Measurements from ENCODE around the gene SLC26A9.

Gene SLC26A9

DNA sequence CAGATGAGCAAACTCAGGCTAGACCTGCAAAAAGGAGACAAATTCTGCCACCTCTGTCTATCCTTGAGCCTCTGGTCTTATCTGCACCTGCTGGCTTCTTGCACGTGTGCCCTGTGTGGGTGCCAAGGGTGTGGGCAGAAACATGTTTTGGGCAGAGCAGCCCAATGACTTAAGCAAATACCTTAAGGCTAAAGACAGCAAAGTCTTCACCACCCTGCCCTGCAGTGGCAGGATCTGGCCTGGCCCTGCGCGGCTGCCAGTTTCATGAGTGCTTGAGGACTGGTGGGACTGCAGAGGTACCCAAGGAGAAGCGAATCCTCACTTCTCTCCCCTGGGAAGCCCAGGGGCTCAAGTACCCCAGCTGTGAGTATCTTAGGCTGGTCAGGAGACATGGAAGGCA lies 3.8 kb upstream of the SLC26A9 start:
- Histone ChIP-seq H4K20me1 (ENCODE audit: insufficient read depth) (no peaks in the 10 kb centered on the region), H3K4me2 (no peak overlapping the region), H3K27ac (no peak overlapping the region), H3K4me1 (ENCODE audit: low read depth, poor library complexity, severe bottlenecking) (no peaks in the 10 kb centered on the region), H3K4me3 (IDR thresholded peaks at IDR 0.05; ENCODE audit: insufficient read depth, low read depth, low read length) (no peak overlapping the region), H2AFZ (ENCODE audit: low read depth) (no peak overlapping the region), H3K36me3 (ENCODE audit: insufficient read depth) (no peaks in the 10 kb centered on the region), H3K9ac (no peak overlapping the region), H3K27me3 (ENCODE audit: insufficient read depth, low read depth) (peaks cover 28% of the 10 kb centered on the region), H3K79me2 (ENCODE audit: insufficient read depth, low read depth) (no peaks in the 10 kb centered on the region)
- TF ChIP-seq, protein P1, sequence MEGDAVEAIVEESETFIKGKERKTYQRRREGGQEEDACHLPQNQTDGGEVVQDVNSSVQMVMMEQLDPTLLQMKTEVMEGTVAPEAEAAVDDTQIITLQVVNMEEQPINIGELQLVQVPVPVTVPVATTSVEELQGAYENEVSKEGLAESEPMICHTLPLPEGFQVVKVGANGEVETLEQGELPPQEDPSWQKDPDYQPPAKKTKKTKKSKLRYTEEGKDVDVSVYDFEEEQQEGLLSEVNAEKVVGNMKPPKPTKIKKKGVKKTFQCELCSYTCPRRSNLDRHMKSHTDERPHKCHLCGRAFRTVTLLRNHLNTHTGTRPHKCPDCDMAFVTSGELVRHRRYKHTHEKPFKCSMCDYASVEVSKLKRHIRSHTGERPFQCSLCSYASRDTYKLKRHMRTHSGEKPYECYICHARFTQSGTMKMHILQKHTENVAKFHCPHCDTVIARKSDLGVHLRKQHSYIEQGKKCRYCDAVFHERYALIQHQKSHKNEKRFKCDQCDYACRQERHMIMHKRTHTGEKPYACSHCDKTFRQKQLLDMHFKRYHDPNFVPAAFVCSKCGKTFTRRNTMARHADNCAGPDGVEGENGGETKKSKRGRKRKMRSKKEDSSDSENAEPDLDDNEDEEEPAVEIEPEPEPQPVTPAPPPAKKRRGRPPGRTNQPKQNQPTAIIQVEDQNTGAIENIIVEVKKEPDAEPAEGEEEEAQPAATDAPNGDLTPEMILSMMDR (conservative IDR thresholded peaks at IDR 0.05; ENCODE audit: low read depth, low read length): no peak

DNA sequence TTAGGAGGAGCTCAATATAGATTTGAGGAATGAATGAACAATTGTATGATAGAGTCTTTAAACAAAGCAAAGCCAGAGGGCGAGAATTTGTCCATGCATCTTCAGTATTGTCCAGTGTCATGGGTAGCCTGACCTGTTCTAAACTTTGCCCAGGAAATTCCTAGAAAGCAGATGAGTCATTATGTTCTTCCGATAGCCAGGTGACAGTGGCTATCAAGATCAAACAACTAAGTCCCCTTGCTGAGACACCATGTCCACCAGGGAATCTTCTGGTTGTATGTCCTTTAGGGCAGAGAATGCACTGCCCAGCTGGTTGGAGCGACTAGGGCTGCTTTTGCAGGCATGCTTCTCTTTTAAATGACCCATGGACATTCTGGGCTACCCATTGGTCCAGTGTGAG lies 1.8 kb upstream of the SLC26A9 start:
- no peak overlapping the region for H2AFZ ChIP-seq (ENCODE audit: low read depth)

DNA sequence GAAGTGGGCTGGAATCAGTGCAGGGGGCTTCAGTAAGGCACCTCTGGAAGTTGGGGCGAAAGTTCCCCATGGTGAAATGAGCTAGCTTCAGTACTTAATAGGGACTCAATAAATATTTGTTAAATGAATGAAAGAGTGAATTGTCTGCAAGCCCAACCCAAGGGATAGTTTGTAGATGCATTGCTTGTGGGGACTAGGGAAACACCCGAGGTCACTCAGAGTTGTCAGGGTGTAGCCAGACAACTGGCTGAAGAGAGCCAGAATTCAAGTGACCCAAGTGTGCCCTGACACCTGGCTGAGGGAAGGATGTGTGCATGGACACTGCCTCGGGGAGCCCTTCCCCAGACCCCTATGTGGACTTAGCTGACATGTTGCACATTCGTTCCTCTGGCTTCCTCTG lies 1.3 kb upstream of the SLC26A9 start:
- Histone ChIP-seq H3K4me3 (IDR thresholded peaks at IDR 0.05; ENCODE audit: insufficient read depth, low read depth, low read length) (no peak overlapping the region), H3K27me3 (ENCODE audit: insufficient read depth, low read depth) (peaks cover 28% of the 10 kb centered on the region), H3K9ac (no peak overlapping the region), H3K4me2 (no peak overlapping the region), H2AFZ (ENCODE audit: low read depth) (no peak overlapping the region), H3K36me3 (ENCODE audit: insufficient read depth) (no peaks in the 10 kb centered on the region), H3K79me2 (ENCODE audit: insufficient read depth, low read depth) (no peaks in the 10 kb centered on the region), H4K20me1 (ENCODE audit: insufficient read depth) (no peaks in the 10 kb centered on the region), H3K27ac (no peak overlapping the region), H3K4me1 (ENCODE audit: low read depth, poor library complexity, severe bottlenecking) (no peaks in the 10 kb centered on the region)
- TF ChIP-seq, protein P1 (conservative IDR thresholded peaks at IDR 0.05; ENCODE audit: low read depth, low read length): no peak

More for the DNA sequence above, 1.8 kb upstream of the SLC26A9 start:
- no peak overlapping the region for H3K4me3 ChIP-seq (IDR thresholded peaks at IDR 0.05; ENCODE audit: insufficient read depth, low read depth, low read length)
- TF ChIP-seq, protein P1 (conservative IDR thresholded peaks at IDR 0.05; ENCODE audit: low read depth, low read length): no peak
- H3K79me2 ChIP-seq (ENCODE audit: insufficient read depth, low read depth): no peaks in the 10 kb centered on the region
- no peaks in the 10 kb centered on the region for H4K20me1 ChIP-seq (ENCODE audit: insufficient read depth)
- no peak overlapping the region for H3K4me2 ChIP-seq
- peaks cover 28% of the 10 kb centered on the region for H3K27me3 ChIP-seq (ENCODE audit: insufficient read depth, low read depth)
- H3K9ac ChIP-seq: no peak overlapping the region
- no peaks in the 10 kb centered on the region for H3K4me1 ChIP-seq (ENCODE audit: low read depth, poor library complexity, severe bottlenecking)
- no peak overlapping the region for H3K27ac ChIP-seq
- H3K36me3 ChIP-seq (ENCODE audit: insufficient read depth): no peaks in the 10 kb centered on the region

DNA sequence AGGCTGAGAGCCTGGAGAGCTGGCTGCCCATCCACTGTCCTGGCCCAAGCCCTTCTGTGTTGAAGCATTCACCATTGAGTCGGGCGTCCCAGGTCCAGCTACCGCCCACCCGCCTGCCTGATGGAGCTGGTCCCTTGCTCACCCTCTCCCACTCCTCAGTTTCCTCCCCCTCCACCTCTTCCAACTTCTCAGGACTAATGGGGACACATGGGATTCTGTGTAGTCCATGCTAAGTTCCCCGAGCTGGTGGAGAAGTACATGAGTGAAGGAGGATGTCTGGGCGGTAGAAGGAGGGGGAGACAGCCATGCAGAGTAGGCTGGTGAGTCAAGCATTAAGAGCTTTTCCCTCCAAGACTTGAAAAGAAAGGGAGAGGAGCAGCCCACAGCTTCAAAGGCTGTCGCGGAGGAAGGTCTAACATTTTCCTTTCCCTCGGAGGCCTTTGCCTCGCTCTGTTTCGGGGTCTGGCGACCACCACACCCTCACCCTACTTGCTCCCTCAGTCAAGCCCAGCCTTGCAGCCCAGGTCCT lies 561 bp downstream of the SLC26A9 start:
- Histone ChIP-seq H3K79me2 (ENCODE audit: insufficient read depth, low read depth) (no peaks in the 10 kb centered on the region), H3K9ac (no peak overlapping the region), H4K20me1 (ENCODE audit: insufficient read depth) (no peaks in the 10 kb centered on the region), H3K27ac (no peak overlapping the region), H3K36me3 (ENCODE audit: insufficient read depth) (no peaks in the 10 kb centered on the region), H3K4me1 (ENCODE audit: low read depth, poor library complexity, severe bottlenecking) (no peaks in the 10 kb centered on the region), H2AFZ (ENCODE audit: low read depth) (no peak overlapping the region), H3K4me3 (IDR thresholded peaks at IDR 0.05; ENCODE audit: insufficient read depth, low read depth, low read length) (no peak overlapping the region), H3K4me2 (no peak overlapping the region), H3K27me3 (ENCODE audit: insufficient read depth, low read depth) (peaks cover 28% of the 10 kb centered on the region)
- TF ChIP-seq, protein P1 (conservative IDR thresholded peaks at IDR 0.05; ENCODE audit: low read depth, low read length): no peak

Measured in KMS-11 (cell line).